ENCODE measurements around the gene BICC1.

The BICC1 gene

GRCh38 chr10:58755677-58756076 lies 243.0 kb downstream of the BICC1 start:
- DNase-seq: no peak

GRCh38 chr10:58756130-58756719 lies 243.6 kb downstream of the BICC1 start:
- DNase-seq: no peak

- DNase-seq: no peak
Measured at GRCh38 chr10:58757352-58758065, 244.8 kb downstream of the BICC1 start.

GRCh38 chr10:58758321-58758720 lies 245.6 kb downstream of the BICC1 start:
- DNase-seq: no peak

GRCh38 chr10:58764087-58764747 lies 251.5 kb downstream of the BICC1 start:
- no peak for DNase-seq

- DNase-seq: no peak
Measured at GRCh38 chr10:58765910-58766309, 253.2 kb downstream of the BICC1 start.

- DNase-seq: no peak
Measured at GRCh38 chr10:58767652-58768051, 255.0 kb downstream of the BICC1 start.

- no peak for DNase-seq
Measured at GRCh38 chr10:58771863-58772262, 259.2 kb downstream of the BICC1 start.

- no peak for DNase-seq
Measured at GRCh38 chr10:58772758-58773157, 260.1 kb downstream of the BICC1 start.

GRCh38 chr10:58773341-58773740 lies 260.7 kb downstream of the BICC1 start:
- no peak for DNase-seq

GRCh38 chr10:58773944-58774343 lies 261.3 kb downstream of the BICC1 start:
- DNase-seq: no peak

- no peak for DNase-seq
Measured at GRCh38 chr10:58775960-58776567, 263.4 kb downstream of the BICC1 start.

- DNase-seq: no peak
Measured at GRCh38 chr10:58776568-58777318, 264.1 kb downstream of the BICC1 start.

GRCh38 chr10:58778966-58779365 lies 266.3 kb downstream of the BICC1 start:
- DNase-seq: no peak

GRCh38 chr10:58779594-58779993 lies 266.9 kb downstream of the BICC1 start:
- DNase-seq: no peak

GRCh38 chr10:58780476-58780875 lies 267.8 kb downstream of the BICC1 start:
- DNase-seq: no peak

GRCh38 chr10:58781873-58782488 lies 269.3 kb downstream of the BICC1 start:
- peak; percentile 8 for DNase-seq

GRCh38 chr10:58782876-58783851 lies 270.5 kb downstream of the BICC1 start:
- DNase-seq: no peak

GRCh38 chr10:58784361-58784760 lies 271.7 kb downstream of the BICC1 start:
- DNase-seq: no peak

- no peak for DNase-seq
Measured at GRCh38 chr10:58785354-58785753, 272.7 kb downstream of the BICC1 start.

- DNase-seq: no peak
Measured at GRCh38 chr10:58791137-58791536, 278.5 kb downstream of the BICC1 start.
